CD4-positive, alpha-beta T cell treated with Interleukin-4 for 4 hours (primary cell): ENCODE measurements around the gene TBC1D23.
"Not testable (repeated sequence)": the region's sequence is repeated elsewhere in the genome, so short reads cannot be mapped to it uniquely, and the experiment has no call there.

ENCODE experiments used
- DNase-seq: peaks from one replicate; pipeline ENCODE4 v3.0.0-alpha.2; 2020

Gene TBC1D23

DNA sequence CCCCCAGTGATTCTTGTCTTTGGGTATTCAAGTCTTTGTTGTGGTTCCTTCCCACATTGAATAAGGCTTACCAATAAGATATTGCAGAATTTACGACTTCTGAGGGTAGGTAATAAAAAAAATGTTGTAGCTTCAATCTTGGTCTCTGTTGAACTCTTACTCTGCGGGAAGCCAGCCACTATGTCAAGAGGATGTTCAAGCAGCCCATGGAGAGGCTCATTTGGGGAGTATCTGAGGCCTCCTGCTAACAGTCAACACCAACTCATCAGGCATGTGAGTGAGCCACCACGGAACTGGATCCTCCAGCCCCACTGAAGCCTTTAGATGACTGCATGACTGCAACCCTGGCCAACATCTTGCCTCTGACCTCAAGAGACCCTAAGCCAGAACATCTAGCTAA, 3.2 kb upstream of the TBC1D23 start:
- DNase-seq, result no peak

DNA sequence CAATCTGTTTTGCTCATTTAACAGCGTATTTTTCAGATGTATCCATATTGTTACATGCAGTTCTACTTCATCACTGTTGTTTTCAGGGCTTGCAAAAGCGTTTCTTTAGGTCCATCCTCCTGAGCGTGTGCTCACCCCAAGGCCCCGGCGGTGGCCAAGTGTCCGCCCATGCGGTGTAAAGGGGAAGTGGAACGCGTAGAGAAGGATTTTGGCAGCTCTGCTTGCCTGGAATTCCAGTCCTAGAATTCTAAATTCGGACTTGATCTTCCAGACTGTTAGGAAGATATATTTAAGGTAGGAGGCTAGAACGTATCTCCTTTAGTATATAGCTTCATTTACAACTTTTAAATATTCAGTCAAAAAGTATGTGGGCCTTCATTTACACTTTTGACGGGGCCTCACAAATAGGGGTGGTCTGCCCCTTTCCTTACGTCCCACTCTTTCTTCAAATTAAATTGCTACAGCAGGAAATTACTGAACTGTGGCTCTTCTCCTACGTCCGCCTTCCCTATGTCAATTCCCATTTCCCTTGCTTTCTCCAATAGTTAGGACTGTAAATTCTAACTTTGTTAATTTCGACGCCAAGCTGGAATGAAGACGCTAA, 609 bp upstream of the TBC1D23 start:
- DNase-seq, result no peak

DNA sequence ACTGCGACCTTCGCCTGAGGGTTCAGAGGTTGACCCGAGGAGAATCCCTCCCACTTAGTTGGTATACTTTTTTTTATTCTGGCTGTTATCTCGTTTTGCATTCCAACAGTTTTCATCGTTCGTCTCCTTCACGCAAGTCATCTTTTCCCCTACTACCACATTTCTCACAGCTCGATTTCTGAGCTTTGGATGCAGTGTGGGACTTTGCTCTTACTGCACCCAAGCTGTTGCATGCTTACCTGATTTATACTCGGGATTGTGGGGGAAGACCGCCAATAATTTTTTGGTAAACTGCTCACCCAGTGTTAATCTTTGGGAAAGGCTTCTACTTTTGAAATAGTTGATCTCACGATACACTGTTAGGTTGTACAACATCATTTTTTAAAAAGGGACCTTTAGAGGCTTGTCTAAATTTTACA, 702 bp downstream of the TBC1D23 start:
- DNase-seq, result no peak

- DNase-seq, result not testable (repeated sequence)
These were observed 2.1 kb downstream of the TBC1D23 start for GRCh38 chr3:100262925-100263324.

DNA sequence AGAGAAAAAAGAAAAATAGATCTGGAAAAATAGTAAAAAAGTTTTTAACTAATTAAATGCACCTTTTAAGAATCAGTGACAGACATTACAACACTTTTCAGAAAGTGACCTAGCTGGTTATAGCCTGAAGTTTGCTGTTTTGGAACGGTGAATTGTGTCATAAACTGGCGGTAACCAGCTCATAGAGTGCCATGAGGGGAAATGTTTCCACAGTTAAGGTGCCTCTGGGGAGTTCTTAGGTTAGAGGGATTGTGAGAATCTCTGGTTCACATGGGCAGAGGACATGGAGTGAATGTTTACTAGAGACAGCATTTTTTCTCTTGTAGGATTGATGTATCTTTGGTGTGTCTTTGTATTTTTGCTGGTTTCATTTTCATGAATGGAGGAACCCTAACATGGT, 2.8 kb downstream of the TBC1D23 start:
- no peak for DNase-seq

DNA sequence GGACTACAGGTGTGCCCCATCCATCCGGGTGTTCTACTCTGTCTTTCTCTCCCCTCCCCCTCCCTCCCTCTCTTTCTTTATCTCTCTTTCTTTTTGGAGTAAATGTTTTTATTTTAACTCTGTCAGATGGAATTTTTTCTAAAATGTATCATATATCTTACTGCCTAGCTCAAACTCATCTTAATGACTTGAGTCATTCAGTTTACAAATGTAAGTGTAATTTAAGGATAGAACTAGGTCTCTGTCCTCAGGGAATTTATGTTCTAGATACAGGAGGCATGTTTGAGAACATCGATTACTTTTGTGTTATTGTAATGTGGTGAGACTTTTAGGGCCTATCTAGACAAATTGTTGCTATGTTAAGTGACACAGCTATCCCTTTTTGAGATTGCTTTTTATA, 3.5 kb downstream of the TBC1D23 start:
- DNase-seq, result no peak

GRCh38 chr3:100265016-100265415, 4.2 kb downstream of the TBC1D23 start:
- DNase-seq, result no peak

- no peak for DNase-seq
These were observed 5.7 kb downstream of the TBC1D23 start for GRCh38 chr3:100266531-100266930.

DNA sequence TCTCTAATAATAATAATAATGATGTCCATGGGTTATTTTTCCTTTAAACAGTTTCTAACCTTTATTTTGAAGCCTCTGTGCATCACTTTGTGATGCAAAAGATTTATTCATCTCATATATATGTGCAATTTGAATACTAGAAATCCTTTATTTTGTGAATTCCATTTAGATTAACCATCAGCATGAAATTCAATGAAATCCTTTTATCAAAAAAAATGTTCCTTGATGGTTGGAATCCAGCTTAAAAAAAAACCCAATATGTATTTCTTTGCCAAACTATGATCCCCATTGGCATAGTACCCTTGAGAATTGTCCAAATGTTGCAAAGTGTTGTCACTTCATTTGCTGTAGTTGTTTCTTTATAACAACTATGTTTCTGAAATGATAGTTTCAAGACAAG, 7.4 kb downstream of the TBC1D23 start:
- no peak for DNase-seq

GRCh38 chr3:100269001-100269400, 8.2 kb downstream of the TBC1D23 start:
- DNase-seq, result no peak

GRCh38 chr3:100269410-100270214, 8.8 kb downstream of the TBC1D23 start:
- no peak for DNase-seq

- no peak for DNase-seq
These were observed 9.4 kb downstream of the TBC1D23 start for GRCh38 chr3:100270215-100270583.

- no peak for DNase-seq
These were observed 10.7 kb downstream of the TBC1D23 start for GRCh38 chr3:100271522-100271921.

GRCh38 chr3:100272797-100273611, 12.2 kb downstream of the TBC1D23 start:
- not testable (repeated sequence) for DNase-seq

- DNase-seq, result no peak
These were observed 13.6 kb downstream of the TBC1D23 start for GRCh38 chr3:100274361-100274760.

- DNase-seq, result no peak
These were observed 16.5 kb downstream of the TBC1D23 start for GRCh38 chr3:100277255-100277800.

GRCh38 chr3:100278910-100279309, 18.1 kb downstream of the TBC1D23 start:
- no peak for DNase-seq

DNA sequence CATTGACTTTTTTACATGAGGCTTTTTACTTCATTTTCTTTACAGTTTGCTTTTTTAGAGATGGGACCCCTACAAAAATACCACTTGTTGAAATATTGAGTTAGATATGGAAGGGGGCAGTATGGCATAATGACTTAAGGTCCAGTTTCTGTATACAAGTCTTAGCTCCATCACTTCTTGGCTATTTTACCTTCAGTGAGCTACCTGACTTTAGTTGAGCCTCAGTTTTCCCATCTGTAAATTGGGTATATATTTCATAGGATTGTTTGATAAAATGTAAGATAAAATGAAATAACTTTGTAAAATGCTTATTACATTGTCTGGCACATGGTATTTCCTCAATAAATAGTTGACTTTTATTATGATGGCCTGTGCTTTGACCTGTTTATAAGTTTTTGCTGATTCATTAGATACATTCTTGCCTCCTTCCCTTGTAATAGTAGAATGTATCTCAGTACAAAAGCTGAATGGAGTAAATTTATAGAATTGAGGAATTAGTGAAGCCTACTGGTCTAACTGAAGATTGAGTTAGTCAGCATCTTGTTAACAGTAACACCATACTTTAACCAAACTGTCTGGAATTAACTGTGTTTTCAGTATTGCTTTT, 27.6 kb downstream of the TBC1D23 start:
- no peak for DNase-seq

DNA sequence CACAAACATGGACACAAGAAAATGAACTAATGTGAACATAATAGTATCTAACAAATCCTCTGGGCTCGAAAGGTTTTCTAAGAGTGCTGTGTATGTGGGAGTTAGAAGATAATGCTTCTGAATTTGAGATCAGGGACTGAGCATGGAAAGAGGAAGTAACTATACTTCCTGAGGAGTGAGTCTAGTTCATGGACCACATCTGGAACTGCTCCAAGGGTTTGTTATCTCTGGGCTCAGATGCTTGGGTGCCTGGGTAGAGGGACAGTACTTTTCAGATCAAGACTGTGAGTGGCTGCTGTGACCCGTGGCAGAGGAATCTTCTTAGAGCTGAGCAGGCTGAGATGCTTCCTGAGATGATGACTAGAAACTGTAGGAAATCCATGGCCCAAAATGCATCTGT, 28.5 kb downstream of the TBC1D23 start:
- DNase-seq, result no peak

DNA sequence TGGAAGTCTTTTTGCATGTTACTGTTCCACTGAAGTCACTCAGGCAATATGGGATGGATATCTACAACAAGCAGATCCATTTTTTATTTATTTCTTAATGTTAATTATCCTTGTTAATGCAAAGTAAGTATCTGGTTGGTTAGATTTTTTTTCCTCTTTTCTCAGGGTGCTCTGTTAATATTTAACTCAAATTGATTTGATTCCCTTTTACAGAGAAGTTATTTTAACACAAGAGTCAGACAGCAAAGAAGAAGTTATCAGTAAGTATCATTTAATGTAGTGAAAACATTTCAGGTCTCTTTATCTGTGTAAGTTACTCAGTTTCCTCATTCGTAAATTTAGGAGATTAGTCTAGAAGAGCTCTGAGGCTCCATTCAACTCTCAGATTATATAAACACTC, 34.3 kb downstream of the TBC1D23 start:
- DNase-seq, result no peak

DNA sequence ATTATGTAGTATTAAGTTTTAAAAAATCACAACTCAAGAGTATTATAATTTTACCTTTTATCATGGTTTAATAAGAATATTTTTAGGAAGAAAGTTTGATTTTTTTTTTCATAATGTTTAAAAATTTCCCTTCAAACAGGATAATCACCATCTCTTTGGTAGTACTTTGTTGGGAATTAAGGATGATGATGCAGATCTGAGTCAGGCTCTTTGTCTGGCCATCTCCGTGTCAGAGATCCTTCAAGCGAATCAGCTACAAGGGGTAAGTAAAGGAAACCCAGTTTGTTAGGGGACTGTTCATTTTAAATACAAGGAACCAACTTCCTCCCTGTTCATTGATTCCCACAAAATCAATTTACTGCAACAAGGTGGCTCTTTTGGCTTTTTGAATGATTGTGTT, 37.0 kb downstream of the TBC1D23 start:
- no peak for DNase-seq

DNA sequence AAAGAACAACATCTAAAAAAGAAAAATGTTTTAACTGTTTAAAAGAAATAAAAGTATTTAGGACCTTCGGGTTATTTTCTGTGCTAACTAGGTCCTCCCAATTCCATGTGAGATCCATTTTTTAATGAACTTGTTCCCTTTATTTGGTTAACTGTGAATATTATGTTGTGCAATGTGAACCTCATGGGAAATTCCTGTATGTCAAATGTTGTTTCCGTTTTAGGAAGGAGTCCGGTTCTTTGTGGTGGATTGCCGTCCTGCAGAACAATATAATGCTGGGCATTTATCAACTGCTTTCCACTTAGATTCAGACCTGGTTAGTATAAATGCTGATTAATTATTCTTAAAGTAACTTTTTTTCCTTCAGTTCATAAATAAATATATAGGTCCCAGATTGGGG, 38.2 kb downstream of the TBC1D23 start:
- no peak for DNase-seq

GRCh38 chr3:100306695-100307094, 45.9 kb downstream of the TBC1D23 start:
- no peak for DNase-seq
